ENCODE results near the gene TINAG. TPM values are rescaled to one million over a fixed set of nuclear protein-coding genes. Genes with fewer than 3 reads are reported as not detected.

The TINAG gene
- total and polyA plus RNA-seq, 2 of the 13 experiments (the other 11 are each of a cell fraction or from before 2014, with no cell fraction given), result 0.08 to 0.15 TPM

DNA sequence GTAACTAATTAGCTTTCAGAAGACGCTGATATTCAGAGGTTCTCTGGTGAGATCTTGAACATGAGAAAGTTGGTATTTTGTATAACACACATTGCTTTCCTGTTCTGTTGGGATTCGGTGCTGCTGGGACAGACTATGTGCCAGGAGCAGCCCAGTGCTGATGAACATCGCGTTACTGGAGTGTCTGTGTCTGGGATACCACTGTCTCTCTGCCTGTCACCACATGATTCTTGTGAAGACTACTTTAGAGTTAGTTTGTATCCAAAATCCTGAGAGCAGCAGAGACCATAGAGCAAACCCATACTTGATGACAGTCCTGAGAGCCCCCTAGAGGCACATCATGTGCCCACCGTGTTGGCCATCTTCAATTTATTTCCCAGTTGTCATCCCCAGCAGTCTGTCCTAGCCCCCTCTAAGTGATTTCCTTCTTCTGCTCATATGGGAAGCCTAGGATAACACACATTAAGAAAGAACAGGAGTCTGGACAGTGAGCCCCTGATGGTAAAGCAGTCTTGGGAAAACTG, 41.8 kb upstream of the TINAG start (continued):
- TF ChIP-seq, protein P1, sequence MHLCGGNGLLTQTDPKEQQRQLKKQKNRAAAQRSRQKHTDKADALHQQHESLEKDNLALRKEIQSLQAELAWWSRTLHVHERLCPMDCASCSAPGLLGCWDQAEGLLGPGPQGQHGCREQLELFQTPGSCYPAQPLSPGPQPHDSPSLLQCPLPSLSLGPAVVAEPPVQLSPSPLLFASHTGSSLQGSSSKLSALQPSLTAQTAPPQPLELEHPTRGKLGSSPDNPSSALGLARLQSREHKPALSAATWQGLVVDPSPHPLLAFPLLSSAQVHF (CRISPR knock-in tag; IDR thresholded peaks at IDR 0.05), result no peak
- peak; percentile 41 for TF ChIP-seq STAG1 (CRISPR knock-in tag; IDR thresholded peaks at IDR 0.05)
- TF ChIP-seq, protein P2, sequence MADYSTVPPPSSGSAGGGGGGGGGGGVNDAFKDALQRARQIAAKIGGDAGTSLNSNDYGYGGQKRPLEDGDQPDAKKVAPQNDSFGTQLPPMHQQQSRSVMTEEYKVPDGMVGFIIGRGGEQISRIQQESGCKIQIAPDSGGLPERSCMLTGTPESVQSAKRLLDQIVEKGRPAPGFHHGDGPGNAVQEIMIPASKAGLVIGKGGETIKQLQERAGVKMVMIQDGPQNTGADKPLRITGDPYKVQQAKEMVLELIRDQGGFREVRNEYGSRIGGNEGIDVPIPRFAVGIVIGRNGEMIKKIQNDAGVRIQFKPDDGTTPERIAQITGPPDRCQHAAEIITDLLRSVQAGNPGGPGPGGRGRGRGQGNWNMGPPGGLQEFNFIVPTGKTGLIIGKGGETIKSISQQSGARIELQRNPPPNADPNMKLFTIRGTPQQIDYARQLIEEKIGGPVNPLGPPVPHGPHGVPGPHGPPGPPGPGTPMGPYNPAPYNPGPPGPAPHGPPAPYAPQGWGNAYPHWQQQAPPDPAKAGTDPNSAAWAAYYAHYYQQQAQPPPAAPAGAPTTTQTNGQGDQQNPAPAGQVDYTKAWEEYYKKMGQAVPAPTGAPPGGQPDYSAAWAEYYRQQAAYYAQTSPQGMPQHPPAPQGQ (CRISPR knock-in tag; IDR thresholded peaks at IDR 0.05; ENCODE audit: borderline replicate concordance), result no peak

DNA sequence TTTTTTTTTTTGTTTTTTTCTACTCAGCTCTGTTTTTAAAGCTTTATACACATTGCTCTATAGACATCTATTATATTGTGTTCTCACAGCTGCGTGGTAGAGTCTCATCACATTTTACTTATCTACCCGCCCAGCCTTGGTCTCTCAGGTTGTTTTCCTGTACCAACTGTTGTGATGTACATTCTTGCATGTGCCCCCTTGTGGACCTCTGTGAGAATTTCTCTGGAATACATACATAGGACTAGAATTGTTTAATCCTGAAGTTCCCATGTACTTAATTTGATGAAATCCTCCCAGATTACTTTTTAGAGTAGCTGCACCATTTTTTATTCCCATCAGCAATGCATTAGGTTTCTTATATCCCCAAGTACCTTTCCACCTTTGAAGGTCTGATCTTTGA, 40.4 kb upstream of the TINAG start:
- CTCF ChIA-PET (ENCODE audit: low intra/inter-chr PET ratio, low total read pairs), result interaction anchor here (1.1 to 3.9 kb wide), 3 partner anchors 282 to 287 kb away, joined by 3 to 72 read pairs (median 15); no protein-coding TSS in a partner anchor
- BruUV-seq (replicated peaks), result no TSS peak
- FAIRE-seq, result no peak
- no peak for TF ChIP-seq KAT2B (IDR thresholded peaks at IDR 0.05; ENCODE audit: borderline replicate concordance, low read depth, low read length)
- no peak for TF ChIP-seq ZNF121 (CRISPR knock-in tag; IDR thresholded peaks at IDR 0.05)
- TF ChIP-seq ZNF3 (CRISPR knock-in tag; IDR thresholded peaks at IDR 0.05), result no peak
- TF ChIP-seq KDM1A (CRISPR knock-in tag; IDR thresholded peaks at IDR 0.05), result no peak
- TF ChIP-seq PHB2 (IDR thresholded peaks at IDR 0.05; ENCODE audit: partially characterized antibody), result no peak
- TF ChIP-seq, protein P3, sequence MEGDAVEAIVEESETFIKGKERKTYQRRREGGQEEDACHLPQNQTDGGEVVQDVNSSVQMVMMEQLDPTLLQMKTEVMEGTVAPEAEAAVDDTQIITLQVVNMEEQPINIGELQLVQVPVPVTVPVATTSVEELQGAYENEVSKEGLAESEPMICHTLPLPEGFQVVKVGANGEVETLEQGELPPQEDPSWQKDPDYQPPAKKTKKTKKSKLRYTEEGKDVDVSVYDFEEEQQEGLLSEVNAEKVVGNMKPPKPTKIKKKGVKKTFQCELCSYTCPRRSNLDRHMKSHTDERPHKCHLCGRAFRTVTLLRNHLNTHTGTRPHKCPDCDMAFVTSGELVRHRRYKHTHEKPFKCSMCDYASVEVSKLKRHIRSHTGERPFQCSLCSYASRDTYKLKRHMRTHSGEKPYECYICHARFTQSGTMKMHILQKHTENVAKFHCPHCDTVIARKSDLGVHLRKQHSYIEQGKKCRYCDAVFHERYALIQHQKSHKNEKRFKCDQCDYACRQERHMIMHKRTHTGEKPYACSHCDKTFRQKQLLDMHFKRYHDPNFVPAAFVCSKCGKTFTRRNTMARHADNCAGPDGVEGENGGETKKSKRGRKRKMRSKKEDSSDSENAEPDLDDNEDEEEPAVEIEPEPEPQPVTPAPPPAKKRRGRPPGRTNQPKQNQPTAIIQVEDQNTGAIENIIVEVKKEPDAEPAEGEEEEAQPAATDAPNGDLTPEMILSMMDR (CRISPR knock-in tag; IDR thresholded peaks at IDR 0.05), result peak; percentile 70
- peak; percentile 33 for TF ChIP-seq TEAD3 (CRISPR knock-in tag; optimal IDR thresholded peaks at IDR 0.05; ENCODE audit: borderline replicate concordance)
- no peak for TF ChIP-seq IRF2 (CRISPR knock-in tag; IDR thresholded peaks at IDR 0.05)
- TF ChIP-seq RAD21 (CRISPR knock-in tag; IDR thresholded peaks at IDR 0.05), result peak; percentile 48; the same call in 1 of the 2 replicates
- no peak for TF ChIP-seq MED1 (CRISPR knock-in tag; IDR thresholded peaks at IDR 0.05)
- TF ChIP-seq, protein P4, sequence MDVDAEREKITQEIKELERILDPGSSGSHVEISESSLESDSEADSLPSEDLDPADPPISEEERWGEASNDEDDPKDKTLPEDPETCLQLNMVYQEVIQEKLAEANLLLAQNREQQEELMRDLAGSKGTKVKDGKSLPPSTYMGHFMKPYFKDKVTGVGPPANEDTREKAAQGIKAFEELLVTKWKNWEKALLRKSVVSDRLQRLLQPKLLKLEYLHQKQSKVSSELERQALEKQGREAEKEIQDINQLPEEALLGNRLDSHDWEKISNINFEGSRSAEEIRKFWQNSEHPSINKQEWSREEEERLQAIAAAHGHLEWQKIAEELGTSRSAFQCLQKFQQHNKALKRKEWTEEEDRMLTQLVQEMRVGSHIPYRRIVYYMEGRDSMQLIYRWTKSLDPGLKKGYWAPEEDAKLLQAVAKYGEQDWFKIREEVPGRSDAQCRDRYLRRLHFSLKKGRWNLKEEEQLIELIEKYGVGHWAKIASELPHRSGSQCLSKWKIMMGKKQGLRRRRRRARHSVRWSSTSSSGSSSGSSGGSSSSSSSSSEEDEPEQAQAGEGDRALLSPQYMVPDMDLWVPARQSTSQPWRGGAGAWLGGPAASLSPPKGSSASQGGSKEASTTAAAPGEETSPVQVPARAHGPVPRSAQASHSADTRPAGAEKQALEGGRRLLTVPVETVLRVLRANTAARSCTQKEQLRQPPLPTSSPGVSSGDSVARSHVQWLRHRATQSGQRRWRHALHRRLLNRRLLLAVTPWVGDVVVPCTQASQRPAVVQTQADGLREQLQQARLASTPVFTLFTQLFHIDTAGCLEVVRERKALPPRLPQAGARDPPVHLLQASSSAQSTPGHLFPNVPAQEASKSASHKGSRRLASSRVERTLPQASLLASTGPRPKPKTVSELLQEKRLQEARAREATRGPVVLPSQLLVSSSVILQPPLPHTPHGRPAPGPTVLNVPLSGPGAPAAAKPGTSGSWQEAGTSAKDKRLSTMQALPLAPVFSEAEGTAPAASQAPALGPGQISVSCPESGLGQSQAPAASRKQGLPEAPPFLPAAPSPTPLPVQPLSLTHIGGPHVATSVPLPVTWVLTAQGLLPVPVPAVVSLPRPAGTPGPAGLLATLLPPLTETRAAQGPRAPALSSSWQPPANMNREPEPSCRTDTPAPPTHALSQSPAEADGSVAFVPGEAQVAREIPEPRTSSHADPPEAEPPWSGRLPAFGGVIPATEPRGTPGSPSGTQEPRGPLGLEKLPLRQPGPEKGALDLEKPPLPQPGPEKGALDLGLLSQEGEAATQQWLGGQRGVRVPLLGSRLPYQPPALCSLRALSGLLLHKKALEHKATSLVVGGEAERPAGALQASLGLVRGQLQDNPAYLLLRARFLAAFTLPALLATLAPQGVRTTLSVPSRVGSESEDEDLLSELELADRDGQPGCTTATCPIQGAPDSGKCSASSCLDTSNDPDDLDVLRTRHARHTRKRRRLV (CRISPR knock-in tag; IDR thresholded peaks at IDR 0.05), result no peak

More for the DNA sequence above, 40.4 kb upstream of the TINAG start:
- ATAC-seq, result peak; percentile 91
- Histone ChIP-seq H3K4me2 (ENCODE audit: low read depth, low read length) (no peak overlapping the region), H3K79me2 (ENCODE audit: insufficient read depth, low read length) (no peaks in the 10 kb centered on the region), H3K27me3 (ENCODE audit: control insufficient read depth in 1 of 2, insufficient read depth in 2 of 2, low read length in 2 of 2) (no peaks in the 10 kb centered on the region), H3K9me3 (ENCODE audit: low read length) (no peaks in the 10 kb centered on the region), H3K9ac (ENCODE audit: insufficient read depth, low read depth, low read length) (no peak overlapping the region), H2AFZ (ENCODE audit: low read length) (no peak overlapping the region), H4K20me1 (ENCODE audit: insufficient read depth, low read length) (no peaks in the 10 kb centered on the region), H3K27ac (ENCODE audit: extremely low read length, insufficient read depth, low read length) (no peak overlapping the region), H3K4me1 (ENCODE audit: insufficient read depth, low read length) (no peaks in the 10 kb centered on the region), H3K36me3 (replicated peaks in 1 of 2; ENCODE audit: control insufficient read depth in 1 of 2, insufficient read depth in 2 of 2, low read length in 2 of 2) (no peaks in the 10 kb centered on the region), H3K4me3 (replicated peaks in 1 of 3; ENCODE audit: insufficient read depth in 1 of 3, low read depth in 2 of 3, low read length in 3 of 3) (no peak overlapping the region)
- peak; percentile 67 for DNase-seq (ENCODE audit: low spot score)
- intact Hi-C loops (cut with micrococcal nuclease; ENCODE audit: unreplicated experiment), result loop anchor here (1.0 kb wide), 1 partner anchor 281 kb away; no protein-coding TSS in a partner anchor
- POLR2A ChIA-PET, result no interaction called here
- in situ Hi-C loops (cut with HindIII; ENCODE audit: extremely low pct_ligation_motif_present, low pct_unique_long_range_greater_than_20kb), result loop anchor here (5.0 kb wide), 1 partner anchor 280 kb away; no protein-coding TSS in a partner anchor
- WGBS (ENCODE audit: low lambda C conversion rate), result 10% methylated on average over 2 of the region's 2 CpGs
